Eye (tissue), 1 donor: Measurements from ENCODE around the gene MOGAT3.

Experiments
- DNase-seq: peaks from one replicate; pipeline ENCODE4 v3.0.0-alpha.2; 2015

Gene MOGAT3

GRCh38 chr7:101233907-101234547, 33.2 kb upstream of the MOGAT3 start:
- no peak for DNase-seq

- DNase-seq, result peak; percentile 34
Observed at GRCh38 chr7:101232141-101232850, 31.5 kb upstream of the MOGAT3 start.

DNA sequence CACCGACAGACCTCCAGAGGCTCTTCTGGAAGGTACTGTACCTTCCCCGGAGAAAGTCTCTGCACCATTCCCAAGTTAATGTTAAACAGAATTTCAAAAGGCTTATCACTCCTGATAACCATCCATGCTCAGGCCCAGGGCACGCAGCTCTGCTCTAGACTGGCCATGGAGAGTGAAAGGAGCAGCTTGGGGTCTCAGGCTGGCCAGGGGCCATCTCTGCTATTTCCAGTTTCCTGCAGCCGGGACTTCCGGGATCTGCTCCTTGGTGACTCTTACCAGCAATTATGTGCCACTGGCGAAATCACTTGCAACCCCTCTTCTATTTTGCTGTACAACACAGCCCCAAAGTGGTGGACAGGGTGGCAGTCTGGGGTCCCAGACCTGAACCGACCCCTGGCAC, 30.8 kb upstream of the MOGAT3 start:
- DNase-seq, result no peak

- DNase-seq, result no peak
Observed at GRCh38 chr7:101226721-101227120, 25.9 kb upstream of the MOGAT3 start.

- DNase-seq, result no peak
Observed at GRCh38 chr7:101225650-101226049, 24.8 kb upstream of the MOGAT3 start.

- DNase-seq, result no peak
Observed at GRCh38 chr7:101223528-101223927, 22.7 kb upstream of the MOGAT3 start.

DNA sequence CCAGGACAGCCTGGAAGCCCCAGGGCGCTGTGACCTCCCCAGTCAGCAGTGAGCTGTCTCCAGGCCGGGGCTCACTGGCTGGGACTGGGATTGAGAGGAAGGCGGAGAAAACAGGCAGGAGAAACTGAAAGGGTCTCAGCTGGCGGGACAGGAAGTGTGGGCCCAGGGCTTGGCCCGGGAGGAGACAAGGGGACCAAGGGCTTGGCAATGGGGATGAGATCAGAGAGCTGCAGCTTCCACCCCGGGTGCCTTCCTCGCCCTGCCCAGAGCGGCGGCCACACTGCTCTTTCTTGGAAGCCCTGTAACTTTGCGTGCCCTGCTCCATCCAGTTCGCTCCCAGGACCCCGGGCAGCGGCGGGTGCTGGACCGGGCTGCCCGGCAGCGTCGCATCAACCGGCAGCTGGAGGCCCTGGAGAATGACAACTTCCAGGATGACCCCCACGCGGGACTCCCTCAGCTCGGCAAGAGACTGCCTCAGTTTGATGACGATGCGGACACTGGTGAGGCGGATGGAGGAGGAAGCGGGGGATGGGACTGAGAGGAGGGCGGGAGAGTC, 21.5 kb upstream of the MOGAT3 start:
- no peak for DNase-seq

GRCh38 chr7:101220295-101220694, 19.5 kb upstream of the MOGAT3 start:
- no peak for DNase-seq

DNA sequence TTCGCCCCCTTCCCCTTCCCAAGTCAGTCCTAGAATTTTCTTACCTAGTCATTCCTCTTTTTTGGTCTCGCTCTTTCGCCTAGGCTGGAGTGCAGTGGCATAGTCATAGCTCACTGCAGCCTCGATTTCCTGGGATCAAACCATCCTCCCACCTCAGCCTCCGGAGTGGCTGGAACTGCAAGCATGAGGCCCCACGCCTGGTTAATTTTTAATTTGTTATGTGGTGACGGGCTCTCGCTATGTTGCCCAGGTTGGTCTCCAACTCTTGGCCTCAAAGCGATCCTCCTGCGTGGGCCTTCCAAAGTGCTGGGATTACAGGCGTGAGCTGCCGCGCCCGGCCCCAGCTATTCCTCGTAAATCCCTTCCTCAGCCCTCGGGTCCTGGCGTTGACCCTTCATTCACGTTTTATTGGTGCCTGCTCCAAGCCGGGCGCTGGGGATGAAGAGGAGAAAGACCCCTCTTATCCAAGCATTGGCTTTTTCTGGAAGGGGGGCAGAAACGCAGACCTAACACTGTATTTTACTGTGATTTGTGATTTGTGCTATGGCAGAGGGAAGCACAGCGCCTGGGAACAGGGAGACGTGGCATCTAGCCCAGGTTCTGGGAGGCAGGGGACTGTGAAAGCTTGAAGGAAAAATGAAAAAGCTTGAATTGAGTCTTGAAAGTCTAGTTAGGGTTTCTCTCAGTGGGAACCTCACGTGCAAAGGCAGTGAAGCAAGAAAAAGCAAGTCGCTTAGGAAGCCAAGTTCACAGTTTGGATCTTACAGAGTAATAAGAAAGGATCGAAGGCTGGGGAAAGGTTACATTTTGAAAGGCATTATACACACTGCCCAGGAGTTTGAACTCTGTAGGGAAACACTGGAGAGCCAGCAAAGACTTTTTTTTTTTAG, 17.6 kb upstream of the MOGAT3 start:
- no peak for DNase-seq

DNA sequence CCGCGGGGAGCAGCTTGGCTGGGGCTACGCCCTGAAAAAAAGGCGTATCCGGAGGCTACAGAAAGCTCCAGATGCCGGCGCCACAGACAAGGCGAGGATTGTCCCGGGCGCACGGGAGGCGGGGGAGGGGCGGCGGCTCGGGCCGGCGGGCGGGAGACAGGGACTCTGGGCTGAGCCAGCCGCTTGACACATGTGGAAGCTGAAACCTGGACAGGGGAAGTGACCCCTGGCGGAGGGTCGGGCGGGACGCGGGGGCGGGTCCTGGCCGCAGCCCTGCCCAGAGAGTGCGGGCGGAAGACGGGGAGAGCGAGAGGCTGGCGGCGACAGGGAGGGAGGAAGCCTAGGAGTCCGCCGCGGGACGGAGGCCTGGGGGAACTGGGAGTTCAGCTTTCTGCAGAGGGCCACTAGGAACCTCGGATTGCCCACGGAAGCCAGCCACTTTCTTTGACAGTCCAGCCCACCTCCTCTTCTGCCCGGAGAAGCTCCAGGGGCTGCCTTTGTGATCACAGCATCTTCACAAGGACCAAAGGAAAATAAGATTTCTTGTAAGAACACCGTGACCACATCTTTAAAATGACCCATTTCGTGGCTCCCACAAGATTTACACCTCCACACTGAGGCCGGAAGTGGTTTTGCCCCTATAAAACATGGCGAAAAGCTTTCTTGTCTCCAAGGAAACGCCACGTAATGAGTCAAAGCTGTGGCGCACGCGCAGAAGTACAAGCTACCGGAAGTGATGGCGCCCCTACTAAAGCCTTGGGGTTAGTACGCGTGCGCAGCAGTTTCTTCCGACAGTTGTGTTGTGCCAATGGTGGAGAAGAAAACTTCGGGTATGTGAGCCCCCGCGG, 16.8 kb upstream of the MOGAT3 start, which contains the start of the genes PLOD3 and ZNHIT1:
Gene PLOD3, minus strand, starts transcription at position 194 of the 848 bp plus-strand sequence. CDS start 307 bp downstream, outside the sequence.
Gene ZNHIT1, plus strand, starts transcription at position 778 of the 848 bp plus-strand sequence. Its CDS starts 31 bp downstream, at position 809.
- peak; percentile 100 for DNase-seq

DNA sequence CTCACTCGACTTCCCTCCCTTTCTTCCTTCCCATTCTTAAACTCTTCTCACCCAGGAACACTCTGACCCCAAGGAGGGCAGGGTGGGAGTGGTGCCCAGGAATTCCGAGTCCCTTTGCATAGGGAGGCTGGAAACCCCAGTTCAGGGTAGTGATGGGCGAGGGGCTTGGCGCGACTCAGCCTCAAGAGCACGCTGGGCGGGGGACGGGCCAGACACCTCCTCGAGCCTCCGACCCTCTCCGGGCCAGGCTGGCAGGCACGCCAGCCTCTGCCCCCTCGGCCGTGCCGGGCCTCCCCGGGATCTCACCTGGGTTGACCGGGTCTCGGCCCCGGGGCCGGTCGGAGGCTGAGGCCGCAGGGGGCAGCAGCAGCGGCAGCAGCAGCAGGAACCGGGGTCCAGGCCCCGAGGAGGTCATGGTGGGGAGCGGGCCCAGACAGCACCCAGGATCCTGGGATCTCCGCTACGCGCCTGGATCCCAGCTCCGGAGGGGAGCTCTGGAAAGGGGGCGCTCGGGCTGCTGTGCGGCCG, 16.1 kb upstream of the MOGAT3 start:
- DNase-seq, result peak; percentile 43

GRCh38 chr7:101216001-101216859, 15.4 kb upstream of the MOGAT3 start:
- no peak for DNase-seq

- DNase-seq, result no peak
Observed at GRCh38 chr7:101212014-101212413, 11.2 kb upstream of the MOGAT3 start.

GRCh38 chr7:101211501-101211900, 10.7 kb upstream of the MOGAT3 start:
- no peak for DNase-seq

DNA sequence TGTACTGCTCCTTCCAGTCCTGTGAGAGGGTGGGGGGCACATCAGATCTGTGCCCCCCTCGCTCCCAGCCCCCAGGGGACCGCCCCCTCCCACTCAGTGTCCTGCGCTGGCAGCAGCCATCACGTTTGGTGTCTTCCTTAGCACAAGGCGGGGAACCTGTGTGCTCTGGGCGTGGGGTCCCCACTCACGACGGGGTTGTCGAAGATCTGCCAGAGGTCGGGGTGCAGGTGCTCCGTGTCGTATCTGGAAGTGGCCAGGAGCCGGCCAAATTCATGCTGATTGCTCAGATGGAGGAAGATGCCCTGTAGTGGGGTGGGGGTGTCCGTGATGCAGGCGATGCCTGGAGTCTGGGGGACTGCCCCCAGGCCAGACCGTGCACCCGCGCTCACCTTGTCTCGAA, 9.3 kb upstream of the MOGAT3 start:
- DNase-seq, result no peak

GRCh38 chr7:101208794-101209193, 8.0 kb upstream of the MOGAT3 start:
- DNase-seq, result no peak

- DNase-seq, result no peak
Observed at GRCh38 chr7:101207459-101207858, 6.6 kb upstream of the MOGAT3 start.

GRCh38 chr7:101206665-101207042, 5.8 kb upstream of the MOGAT3 start:
- DNase-seq, result no peak

- DNase-seq, result no peak
Observed at GRCh38 chr7:101205901-101206664, 5.2 kb upstream of the MOGAT3 start.
